Non-pigmented ciliary epithelial cell (primary cell): ENCODE measurements around the gene SPHK2.
A peak's percentile ranks its signal among the peaks of the same experiment; 100 is the strongest.
"Not testable (repeated sequence)": the region's sequence is repeated elsewhere in the genome, so short reads cannot be mapped to it uniquely, and the experiment has no call there.

Source experiments
- DNase-seq: peaks from one replicate; pipeline ENCODE4 v3.0.0-alpha.2; 2010; ENCODE audit warnings: low read depth

Gene SPHK2

DNA sequence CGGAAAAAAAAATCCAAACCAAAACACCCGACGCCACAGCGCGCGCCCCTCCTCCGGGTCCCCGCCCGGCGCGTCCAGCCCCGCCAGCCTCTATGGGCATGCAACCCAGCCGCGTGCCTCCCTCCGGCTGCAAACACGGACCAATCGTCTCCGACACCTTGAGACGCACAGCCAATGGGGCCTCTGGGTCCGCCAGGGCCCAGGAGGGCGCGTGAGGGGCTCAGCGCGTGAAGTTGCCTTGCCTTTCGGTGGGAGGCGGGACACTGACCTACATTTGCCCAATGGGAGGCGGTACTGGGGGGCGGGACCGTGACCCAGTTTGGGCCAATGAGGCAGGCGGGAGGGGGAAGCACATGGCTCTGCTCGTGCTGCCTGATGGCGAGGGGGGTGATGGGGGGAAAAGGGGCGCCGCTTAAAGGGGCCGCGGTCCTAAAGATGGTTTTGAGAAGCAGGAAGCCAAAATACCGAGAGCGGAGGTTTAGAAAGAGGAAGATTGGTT, 18.2 kb downstream of the SPHK2 start:
- no peak for DNase-seq

- no peak for DNase-seq
Observed at GRCh38 chr19:48637948-48638830, 18.9 kb downstream of the SPHK2 start.

GRCh38 chr19:48638831-48639381, 19.6 kb downstream of the SPHK2 start:
- no peak for DNase-seq

- no peak for DNase-seq
Observed at GRCh38 chr19:48639483-48640375, 20.4 kb downstream of the SPHK2 start.

GRCh38 chr19:48641850-48642249, 22.5 kb downstream of the SPHK2 start:
- no peak for DNase-seq

DNA sequence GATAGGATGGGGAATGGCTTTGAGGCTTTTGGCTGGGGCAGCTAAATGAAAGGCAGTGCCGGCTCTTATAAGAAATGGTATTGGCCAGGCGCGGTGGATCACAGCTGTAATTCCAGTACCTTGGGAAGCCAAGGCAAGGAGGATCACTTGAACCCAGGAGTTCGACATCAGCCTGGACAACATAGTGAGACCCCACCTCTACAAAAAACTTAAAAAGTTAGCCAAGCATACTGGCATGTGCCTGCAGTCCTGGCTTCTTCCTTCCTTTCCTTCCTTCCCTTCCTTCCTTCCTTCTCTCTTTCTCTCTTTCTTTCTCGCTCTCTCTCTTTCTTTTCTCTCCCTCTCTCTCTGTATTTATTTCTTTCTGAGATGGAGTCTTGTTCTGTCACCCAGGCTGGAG, 23.6 kb downstream of the SPHK2 start:
- no peak for DNase-seq

DNA sequence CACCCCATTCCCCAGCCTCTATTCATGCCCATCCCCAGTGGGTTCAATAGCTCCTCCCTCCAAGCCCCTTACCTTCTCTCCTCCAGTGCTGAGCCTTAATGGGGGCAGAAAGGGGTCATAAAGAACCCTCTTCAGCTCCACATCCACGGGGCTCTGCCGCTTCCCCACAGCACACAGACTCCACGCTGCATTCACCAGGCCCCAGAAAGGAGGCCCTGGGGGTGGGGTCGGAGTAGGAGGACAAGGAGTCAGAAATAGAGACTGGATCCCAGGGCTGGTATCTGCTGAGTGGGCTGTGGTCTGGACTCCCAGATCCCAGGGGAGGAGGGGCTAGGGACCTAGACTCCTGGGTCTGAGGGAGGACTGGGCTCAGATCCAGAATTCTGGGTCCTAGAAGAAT, 25.0 kb downstream of the SPHK2 start:
- DNase-seq = no peak

- no peak for DNase-seq
Observed at GRCh38 chr19:48644839-48645619, 25.7 kb downstream of the SPHK2 start.

- DNase-seq = no peak
Observed at GRCh38 chr19:48645620-48646000, 26.3 kb downstream of the SPHK2 start.

- peak; percentile 26 for DNase-seq
Observed at GRCh38 chr19:48646001-48646721, 26.9 kb downstream of the SPHK2 start, which contains the start of gene CA11. Gene CA11 (minus strand): TSS chr19:48646187. CDS start chr19:48645632, 555 bp downstream.

DNA sequence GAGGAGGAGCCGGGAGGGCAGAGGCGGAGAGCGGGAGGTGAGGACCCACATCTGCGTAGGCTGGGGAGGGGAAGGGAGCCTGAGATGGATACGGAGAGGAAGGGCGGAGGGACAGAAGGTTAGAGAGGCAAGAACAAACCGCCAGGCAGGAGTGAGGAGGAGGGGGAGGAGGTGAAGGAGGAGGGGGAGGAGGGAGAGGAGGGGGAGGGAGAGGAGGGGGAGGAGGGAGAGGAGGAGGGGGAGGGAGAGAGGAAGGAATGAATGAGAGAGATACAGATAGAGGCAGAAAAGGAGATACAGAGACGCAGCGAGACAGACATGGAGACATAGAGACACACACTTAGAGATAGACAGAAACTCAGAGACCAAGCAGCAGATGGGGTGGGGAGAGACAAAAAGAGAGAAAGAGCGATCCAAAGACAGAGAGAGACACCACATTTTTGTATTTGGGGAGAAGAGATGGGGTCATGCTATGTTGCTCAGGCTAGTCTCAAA, 27.5 kb downstream of the SPHK2 start:
- DNase-seq = no peak

- no peak for DNase-seq
Observed at GRCh38 chr19:48648134-48648533, 28.8 kb downstream of the SPHK2 start.

DNA sequence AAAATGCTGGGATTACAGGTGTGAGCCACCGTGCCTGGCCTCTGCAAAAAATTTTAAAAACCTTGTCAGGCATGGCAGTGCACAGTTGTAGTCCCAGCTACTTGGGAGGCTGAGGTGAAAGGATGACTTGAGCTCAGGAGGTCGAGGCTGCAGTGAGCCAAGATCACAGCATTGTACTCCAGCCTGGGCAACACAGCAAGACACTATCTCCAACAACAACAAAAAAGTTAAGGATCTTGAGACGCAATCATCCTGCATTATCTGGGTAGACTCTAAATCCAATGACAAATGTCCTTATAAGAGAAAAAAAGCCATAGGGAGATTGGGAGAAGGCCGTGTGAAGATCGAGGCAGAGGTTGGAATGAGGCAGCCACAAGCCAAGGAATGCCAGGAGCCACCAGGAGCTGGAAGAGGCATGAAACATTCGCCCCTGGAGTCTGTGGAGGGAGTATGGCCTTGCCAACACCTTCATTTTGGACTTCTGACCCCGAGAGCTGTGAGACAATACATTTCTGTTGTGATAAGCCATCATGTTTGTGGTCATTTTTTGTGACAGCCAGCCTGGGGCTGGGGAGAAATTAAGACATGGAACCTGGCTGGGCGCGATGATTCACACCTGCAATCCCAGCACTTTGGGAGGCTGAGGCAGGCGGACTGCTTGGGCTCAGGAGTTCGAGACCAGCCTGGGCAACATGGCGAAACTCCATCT, 31.8 kb downstream of the SPHK2 start:
- DNase-seq = no peak

- no peak for DNase-seq
Observed at GRCh38 chr19:48651683-48652048, 32.4 kb downstream of the SPHK2 start.

DNA sequence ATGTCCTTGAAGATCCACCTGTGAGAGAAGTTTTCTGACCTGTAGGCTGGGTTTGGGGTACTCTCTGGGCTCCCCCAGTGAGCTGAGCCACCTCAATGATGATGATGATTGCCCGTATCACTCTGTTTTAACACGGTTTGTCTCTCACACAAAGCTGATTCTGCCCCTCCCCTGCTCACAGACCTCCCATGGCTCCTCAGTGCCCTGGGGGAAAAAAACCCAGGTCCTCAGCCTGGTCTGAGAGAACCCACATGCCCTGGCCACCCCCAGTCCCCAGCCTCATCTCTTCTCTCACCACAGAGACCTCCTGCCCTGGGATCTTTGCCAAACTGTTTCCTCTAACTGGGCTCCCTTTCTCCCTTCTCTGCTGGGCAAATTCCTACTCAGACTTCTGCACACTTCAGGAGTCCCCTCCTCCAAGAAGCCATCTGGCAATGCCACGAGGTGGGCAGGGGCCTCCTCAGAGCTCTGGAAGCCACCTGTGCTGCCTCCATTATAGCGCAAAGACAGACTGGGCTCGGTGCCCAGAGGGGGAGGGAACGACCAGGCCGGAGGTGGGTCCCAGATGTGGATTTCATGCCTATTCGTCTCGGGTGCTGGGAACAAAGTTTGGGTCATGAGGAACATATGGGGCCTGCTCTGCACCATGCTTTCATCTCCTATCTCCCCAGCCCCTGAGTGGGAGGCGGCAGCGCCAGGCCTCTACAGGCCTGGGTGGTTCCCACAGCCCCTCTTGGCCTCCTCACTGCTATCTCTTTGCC, 35.2 kb downstream of the SPHK2 start:
- DNase-seq = no peak

GRCh38 chr19:48656840-48657474, 37.7 kb downstream of the SPHK2 start:
- DNase-seq = no peak

GRCh38 chr19:48657828-48658227, 38.5 kb downstream of the SPHK2 start:
- not testable (repeated sequence) for DNase-seq

- no peak for DNase-seq
Observed at GRCh38 chr19:48658483-48658882, 39.2 kb downstream of the SPHK2 start.

DNA sequence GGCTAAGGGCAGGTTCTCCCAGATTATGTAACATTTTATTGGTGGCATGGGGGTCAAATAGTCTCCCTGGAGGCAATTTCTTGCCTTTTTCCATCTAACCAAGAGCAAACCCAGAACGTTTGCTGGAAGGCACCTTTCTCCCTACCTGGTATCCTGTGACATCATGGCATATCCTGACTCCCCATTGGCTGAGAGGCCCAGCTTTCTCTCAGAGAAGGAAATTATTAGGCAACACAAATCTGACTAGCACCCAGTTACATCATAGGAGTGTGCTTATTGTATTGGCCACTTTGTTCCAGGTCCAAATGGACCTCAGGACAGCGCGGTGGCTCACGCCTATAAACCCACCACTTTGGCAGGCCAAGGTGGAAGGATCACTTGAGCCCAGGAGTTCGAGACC, 40.5 kb downstream of the SPHK2 start:
- DNase-seq = no peak
